ENCODE results near the gene UTS2R.
A peak's percentile ranks its signal among the peaks of the same experiment; 100 is the strongest.

The UTS2R gene

DNA sequence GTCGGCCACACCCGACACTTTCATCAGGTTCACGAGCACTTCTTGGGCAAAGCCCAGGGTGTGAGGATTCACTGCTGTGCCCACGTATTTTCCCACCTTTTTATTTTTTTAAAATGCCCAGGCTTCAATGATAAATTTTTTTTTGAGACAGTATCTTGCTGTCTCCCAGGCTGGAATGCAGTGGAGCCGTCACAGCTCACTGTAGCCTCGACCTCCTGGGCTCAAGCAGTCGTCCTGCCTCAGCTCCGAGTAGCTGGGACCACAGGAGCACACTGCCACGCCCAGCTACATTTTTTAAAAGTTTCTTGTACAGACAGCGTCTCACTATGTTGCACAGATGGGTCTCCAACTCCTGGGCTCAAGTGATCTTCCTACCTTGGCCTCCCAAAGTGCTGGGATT, 17.8 kb downstream of the UTS2R start:
- no peak for DNase-seq (ENCODE audit: low spot score)

DNA sequence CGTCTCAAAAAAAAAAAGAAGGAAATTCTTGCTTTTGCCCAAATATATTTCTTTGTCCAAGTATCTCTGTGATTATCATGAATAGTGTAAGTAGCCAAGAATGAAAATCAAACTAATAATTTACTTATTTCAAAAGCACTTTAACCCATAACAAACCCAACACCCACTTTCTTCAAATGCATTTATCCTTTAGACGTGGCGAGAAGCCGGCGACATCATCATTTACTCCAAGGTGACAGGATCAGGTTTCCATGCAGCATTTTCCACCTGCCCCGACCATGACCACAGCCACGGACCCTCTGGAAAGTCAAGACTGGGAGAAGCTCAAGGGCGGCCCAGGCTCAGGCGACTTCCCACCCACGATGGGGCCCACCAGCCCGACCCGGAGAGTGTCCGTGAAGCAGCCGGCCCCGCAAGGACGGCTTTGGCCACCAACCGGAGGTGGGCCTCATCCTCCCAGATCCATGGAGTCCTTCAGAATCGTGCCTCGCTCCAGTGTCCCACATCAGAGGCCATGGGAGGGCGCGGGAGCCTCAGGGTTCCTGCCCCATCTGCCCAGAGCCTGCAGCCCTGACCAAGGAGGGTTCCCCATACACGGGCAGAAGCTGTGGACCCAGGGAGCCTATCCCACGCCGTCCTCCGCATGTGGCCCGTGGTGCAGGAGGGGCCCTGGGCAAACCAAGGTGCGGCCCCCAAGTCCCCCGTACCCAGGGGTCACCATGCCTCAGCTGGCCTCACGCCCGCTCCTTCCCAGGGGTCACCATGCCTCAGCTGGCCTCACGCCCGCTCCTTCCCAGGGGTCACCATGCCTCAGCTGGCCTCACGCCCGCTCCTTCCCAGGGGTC, 18.7 kb downstream of the UTS2R start:
- DNase-seq (ENCODE audit: low spot score) = no peak

DNA sequence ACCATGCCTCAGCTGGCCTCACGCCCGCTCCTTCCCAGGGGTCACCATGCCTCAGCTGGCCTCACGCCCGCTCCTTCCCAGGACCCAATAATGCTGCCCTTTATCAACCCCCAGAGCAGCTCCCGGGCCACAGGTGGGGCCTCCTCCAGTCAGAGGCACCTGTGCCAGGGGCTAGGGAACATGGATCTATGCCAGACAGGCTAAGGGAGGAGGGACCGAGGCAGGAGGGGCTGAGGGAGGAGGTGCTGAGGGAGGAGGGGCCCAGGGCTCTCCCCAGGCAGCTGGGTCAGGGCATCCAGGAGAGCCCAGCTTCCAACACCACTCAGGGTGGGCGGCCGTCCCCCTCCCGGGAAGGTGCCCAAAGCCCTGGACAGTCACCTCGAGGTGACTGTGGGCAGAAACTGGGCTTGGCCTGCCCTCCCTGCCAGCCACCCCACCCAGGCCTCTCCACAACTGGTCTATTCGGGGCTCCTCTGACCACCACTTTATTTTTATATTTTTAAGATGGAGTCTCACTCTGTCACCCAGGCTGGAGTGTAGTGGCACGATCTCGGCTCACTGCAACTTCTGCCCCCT, 19.4 kb downstream of the UTS2R start:
- DNase-seq (ENCODE audit: low spot score) = no peak

DNA sequence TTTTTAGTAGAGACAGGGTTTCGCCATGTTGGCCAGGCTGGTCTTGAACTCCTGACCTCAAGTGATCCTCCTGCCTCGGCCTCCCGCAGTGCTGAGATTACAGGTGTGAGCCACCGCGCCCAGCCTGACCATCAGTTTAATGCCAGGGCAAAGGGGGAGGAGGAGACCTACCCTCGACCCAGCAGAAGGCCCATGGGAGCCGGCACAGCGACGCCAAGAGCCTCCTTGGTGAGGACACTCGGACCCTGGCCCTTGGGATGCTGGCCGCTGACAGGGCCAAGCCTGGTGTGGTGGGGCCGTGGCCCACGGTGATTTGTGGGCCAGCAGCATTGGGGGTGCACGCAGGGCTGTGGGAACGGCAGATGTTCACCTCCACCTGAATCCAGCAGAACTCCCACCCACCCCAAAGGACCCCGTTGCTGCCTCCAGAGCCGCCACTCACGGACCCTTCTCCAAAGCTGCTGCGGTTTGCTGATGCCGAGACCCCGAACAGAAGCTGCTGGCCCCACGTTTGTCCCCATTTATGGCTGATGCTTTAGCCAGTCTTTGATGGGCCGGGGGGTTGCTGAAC, 20.0 kb downstream of the UTS2R start:
- no peak for DNase-seq (ENCODE audit: low spot score)

DNA sequence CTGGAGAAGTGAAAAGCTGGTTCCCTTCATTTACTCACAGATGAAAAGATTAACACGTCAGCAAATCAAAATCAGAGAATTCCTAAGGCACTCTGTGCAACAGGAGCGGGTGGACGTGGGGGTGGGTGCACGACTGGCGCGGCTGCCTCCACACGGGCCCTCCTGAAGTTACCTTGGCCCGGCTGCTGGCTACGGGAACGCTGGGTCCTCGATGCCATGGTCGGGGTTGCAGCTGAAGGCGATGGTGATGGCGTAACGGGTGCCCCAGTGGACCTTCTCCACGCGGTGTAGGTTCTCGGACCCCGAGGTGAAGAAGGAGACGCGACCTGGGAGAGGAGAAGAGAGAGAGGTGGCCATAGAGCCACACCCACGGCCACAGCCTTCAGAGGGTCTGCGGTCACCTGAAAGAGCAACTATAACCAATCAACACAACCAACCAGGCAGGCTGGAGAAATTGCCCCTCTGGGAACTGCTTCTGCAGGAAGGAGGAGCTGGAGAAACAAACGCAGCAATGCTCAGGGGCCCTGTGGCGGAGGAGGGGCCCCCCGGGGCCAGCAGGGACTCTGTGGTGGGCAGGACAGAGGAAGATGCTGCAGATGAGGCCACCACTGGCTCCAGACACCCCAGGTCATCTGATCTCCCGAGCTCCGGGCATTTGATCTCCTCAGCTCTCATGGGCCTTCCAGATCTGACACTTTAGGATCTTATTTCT, 20.8 kb downstream of the UTS2R start:
- DNase-seq (ENCODE audit: low spot score) = no peak

DNA sequence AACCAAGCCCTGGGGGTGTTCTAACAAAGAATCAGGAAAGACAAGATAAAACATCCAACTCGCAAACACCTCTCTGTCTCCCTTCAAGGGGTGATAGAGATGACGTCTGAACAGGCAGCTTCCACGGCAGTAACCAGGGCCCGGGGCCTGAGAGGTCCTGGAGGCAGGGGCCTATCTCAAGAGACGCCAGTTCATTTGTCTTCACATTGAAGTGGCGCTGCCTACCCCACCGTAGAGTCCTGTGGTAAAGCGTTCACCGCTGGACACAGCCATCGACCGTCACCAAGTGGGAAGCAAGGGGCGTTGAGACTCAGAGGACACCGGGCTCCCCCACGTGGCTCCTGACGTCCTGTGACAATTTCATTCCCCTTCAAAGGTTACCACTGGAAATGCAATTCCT, 21.4 kb downstream of the UTS2R start:
- DNase-seq (ENCODE audit: low spot score) = no peak

DNA sequence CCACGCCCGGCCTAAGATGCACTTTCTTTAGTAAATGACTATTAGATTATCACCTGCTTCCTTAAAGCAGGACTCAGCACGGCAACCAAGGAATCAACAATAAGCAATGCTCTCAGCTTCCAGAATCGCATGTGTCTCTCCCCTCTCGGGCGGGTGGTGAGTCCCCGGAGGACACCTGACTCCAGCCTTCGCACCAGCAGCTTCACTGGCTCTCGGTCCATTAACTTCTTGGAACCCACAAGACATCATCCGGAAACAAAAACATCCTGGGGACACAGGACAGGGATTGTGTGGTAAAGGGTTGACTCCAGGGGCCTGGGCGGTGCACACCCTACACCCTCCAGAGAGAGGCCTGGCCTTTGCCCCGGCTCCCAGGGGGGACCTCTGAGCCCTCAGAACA, 22.7 kb downstream of the UTS2R start:
- DNase-seq (ENCODE audit: low spot score) = no peak

DNA sequence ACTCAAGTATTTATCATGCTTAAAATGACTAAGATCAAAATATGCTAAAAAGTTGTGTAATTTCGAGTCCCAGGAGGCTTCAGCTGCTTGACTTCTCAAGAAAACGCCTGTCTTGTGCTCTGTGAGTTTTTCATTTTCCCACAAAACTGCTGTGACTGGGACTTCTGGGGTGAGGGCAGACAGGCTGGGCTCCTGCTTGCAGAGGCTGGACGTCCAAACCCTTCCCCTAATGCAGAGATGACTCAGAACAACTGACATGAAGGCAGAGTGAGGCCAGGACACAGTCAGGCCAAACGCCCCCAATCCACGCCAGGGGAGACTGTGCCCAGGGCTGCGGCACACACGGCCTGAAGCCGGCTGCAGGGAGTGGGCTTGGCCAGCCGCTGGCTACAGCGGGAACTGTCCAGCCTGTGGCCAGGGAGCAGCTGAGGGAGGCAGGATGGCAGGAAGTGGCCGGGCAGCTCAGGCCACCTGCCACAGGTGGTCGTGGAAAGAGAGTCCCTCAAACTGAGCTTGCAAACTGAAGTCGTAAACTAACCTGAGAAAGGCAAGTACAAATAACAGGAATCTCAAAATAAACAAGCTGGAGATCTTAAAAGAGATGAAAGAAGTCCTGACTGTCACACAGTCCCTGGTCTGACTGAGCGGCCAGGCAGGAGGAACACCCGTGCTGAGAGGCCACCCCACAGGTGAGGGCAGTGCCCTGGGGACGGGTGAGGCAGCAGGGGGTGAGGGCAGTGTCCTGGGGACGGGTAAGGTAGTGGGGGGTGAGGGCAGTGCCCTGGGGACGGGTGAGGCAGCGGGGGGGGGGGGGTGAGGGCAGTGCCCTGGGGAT, 25.3 kb downstream of the UTS2R start:
- peak; percentile 51 for DNase-seq (ENCODE audit: low spot score)

DNA sequence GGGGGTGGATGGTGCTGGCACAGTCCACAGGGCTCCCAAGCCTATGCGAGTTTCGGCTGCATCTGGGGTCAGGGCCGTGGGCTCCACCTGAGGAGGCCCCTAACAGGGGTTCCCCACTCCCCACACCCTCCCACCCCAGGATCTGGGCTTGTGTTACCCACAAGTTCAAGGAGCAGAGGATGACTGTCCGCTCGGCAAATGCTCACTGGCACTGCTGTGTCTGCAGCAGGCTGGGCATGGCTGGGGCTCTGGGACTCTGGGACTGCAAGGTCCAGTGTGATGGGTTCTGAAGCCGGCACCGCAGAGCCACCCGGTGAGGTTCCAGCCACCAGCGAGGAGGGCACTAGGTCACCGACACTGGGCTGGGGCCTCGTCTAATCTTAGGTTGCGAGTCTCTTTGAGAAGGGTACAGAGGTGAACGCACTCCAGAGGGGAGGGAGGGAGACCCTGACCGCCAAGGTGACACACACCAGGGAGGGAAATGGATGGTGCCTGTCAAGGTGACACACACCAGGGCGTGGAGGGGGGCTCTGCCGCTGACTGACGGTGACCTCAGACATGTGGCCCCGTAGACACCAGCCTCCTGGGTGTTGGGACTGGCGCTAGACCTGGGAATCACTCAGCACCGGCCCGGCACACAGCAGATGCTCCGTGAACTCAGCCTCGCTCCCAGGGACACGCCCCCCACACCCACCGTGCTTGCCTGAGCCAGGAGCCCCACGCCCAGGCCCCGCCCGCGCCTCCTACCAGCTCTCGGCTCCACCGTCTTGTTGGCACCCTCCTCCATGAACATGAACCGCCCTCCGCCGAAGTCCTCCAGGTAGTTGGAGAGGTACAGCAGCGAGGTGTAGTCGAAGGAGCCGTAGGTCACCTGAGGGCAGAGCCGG, 26.1 kb downstream of the UTS2R start:
- DNase-seq (ENCODE audit: low spot score) = no peak

DNA sequence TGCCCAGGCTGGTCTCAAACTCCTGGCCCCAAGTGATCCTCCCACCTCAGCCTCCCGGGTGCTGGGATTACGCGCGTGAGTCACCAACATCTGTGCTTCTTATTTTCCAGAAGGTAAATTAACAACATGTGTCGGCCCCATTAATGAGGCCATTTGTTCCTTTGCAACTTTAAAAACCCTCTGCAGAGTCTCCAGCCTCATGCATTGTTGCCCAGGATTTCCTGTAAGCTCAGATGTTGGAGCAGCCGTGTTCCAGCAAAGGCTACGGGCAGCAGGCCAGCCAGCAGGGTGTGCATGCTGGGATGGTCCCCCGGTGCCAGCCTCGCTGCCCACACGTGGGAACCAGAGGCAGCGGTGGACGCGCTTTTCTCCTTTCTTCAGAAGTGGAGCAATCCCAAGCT, 27.5 kb downstream of the UTS2R start:
- DNase-seq (ENCODE audit: low spot score) = no peak

DNA sequence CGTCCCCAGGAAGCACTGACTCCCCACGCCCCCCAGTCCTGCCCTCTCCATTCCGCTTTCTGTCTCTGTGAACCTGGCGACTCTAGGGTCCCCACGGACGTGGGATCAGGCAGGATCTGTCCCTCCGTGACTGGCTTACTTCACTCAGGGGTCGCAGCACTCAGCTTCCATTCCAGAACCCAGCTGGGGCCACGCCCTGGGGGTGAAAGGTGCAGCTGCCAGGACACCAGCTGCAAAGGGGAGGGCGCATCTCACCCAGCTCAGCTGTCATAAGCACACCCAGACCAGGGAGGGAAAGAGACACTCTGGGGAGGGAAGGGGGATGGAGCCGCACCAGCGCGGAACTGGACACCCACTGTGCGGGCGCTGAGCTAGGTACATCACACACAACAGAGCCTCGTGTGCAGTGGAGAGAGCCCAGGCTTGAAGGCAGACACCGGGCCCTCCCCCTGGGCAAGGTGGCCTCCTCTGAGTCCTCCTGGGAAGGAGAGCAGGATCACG, 28.1 kb downstream of the UTS2R start:
- DNase-seq (ENCODE audit: low spot score) = no peak

DNA sequence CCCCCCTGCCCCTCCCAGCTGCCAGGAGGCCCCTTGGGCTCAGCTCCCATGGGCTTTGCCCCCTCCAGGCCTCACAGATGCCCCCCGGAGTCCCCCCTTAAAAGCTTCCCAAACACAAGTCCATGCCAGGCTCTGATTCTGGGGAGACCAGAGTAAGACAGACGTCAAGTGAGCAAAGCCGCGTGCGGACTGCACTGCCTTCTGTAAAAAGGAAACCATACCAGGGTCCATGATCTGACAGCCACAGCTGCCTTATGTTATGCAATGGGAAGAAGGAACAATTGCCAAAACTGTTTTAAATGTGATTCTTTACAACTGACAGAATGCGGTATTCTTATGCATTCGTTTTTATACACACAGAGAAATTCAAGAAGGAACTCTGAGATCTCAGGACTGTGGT, 28.6 kb downstream of the UTS2R start:
- DNase-seq (ENCODE audit: low spot score) = no peak

DNA sequence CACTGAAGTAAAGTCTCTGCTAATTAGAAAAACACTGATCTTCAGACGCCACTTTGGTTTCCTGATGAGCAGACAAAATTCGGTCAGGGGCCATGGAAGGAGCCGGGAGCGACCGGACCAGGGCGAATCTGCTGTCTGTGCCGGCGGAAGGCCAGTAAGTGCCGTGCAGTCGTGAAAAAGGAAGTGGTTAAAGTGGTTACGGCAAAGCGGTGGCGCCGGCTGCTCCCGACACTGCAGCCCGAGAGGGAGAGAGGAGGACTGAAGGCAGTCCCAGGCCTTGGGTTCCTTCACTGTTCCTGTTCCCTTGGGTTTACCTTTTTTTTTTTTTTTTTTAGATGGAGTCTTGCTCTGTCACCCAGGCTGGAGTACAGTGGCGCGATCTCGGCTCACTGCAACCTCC, 29.3 kb downstream of the UTS2R start:
- DNase-seq (ENCODE audit: low spot score) = no peak

DNA sequence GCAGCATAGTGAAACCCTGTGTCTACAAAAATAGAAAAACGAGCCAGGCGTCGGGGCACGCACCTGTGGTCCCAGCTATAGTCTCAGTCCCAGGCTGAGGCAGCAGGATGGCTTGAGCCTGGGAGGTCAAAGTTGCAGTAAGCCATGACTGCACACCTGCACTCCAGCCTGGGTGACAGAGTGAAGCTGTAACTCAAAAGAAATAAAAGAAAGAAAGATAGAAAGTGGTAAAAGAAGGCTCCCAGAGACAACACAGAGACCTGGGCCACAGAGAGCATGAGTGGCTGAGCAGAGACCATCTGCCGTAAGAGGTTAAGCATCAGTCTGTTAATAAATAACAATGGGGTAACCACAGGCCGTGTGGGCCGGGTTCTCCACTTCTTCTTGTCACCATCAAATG, 31.3 kb downstream of the UTS2R start:
- DNase-seq (ENCODE audit: low spot score) = no peak

DNA sequence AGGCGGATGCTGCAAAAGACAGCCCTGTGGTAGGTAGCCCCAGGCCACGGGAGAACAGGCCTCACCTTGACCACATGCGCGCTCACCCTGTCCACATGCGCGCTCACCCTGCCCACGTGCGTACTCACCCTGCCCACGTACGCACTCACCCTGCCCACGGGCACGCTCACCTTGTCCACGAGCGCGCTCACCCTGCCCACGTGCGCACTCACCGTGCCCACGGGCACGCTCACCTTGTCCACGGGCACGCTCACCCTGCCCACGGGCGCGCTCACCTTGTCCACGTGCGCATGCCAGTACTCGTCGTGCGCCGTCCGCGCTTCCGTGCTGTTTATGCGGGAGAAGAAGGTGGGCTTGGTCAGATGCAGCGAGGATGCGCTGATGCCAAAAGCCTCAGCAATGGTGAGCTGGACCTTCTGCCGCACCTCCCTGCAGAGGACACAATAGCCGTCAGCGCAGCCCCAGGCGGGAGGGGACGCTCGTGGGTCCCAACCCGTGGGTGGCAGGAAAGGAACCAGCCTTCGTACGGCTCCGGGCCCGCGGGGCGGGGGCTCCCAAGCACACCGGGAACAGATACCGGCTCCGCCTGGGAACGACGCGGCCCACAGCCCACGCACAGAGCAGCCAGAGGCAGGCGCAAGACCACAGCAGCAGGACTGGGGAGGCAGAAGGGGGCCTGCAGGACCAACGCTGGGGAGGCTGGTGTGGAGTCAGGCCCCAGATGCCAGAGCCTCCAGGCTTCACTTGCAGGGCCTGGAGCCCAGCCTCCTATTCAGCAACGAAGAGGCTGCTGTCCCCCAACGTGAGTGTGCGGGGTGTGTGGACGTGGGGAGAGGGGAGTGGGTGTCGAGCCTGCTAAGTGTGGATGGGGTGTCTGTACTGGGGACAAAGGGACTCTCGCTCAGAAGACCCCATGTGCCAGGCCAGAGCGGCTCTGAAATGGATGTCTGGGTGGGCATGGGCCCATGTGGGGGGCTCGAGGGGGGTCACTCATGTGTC, 32.4 kb downstream of the UTS2R start:
- DNase-seq (ENCODE audit: low spot score) = no peak

DNA sequence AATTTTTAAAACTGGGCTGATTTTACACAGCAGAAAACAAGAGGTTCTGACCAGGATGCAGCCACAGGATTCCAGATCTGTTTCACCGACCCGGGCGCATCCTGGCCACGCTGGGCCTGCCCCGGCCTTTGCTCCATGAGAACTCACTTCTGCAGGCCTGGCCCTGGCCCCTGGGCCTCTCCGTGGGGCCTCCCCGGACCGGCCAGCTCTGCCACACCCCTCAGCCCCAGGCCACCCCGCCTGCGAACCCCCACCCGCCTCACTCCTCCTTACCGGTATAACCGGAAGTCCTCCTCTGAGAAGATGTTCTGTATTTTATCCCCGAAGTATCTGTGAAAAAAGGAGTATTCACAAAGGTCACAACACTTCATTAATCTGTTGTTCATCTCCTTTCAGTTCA, 33.5 kb downstream of the UTS2R start:
- no peak for DNase-seq (ENCODE audit: low spot score)

DNA sequence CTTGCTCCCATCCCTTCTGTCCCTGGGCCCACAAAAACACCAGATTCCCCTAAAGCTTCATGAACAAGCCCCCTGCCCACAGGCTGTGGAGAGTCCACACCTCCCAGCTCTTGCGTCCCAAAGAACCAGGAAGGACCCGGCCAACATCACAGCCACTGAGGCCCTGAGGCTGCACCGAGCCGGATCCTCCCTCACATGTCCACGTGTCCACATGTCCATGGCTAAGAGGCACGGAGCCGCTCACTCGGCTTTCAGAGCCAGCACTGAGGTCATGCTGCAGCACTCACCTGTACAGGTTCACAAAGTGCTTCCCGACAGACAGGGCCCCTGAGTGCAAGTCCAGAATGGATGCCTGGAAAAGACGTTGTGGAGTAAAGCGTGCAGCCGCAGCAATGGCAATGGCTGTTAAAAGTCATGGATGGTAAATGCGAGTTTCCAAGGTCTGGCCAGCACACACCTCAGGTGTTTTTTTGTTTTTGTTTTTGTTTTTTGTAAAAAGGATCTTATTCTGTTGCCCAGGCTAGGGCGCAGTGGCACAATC, 34.6 kb downstream of the UTS2R start:
- no peak for DNase-seq (ENCODE audit: low spot score)

DNA sequence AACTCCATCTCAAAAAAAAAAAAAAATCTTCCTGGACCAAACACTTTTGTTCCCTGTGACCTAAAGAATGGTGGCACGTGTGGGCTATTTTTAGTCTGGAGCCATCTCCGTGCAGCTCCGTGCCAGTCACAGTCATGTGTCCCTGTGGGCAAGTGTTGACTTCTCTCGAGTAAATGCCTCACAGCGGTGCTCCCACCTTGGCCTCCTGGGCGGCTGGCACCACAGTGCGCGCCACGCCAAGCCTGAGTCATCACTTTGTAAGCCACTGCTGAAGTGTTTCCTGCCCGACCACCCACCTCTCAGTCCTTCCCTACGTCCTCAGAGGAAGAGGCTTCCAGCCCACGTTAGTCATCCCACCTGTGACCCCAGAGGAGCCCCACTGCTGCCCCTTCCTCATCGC, 35.7 kb downstream of the UTS2R start:
- no peak for DNase-seq (ENCODE audit: low spot score)

DNA sequence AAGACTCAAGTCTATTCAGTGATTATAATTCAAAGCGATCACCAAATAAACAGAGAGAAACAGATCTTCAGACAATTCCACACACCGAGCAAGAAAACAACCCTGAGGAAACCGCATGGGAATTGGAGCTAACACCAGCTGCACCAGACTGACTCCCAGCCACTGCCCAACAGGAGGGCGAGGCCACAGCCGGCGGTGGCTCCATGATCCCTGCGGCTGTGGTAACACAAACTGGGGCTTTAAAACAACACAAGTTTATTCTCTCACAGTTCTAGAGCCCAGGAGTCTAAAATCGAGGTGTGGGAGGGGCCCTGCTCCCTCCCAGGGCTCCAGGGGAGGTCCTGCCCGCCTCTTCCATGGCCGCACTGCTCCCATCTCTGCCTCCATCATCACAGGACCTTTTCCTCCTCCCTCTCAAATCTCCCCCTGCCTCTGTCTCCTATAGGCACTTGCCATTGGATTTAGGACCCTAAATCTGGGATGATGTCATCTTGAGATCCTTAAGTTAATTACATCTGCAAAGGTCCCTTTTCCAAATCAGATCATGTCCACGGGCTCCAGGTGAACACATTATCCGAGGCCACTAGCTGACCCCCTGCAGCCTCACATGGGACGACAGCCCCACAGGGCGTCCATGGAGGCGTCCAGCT, 36.8 kb downstream of the UTS2R start:
- no peak for DNase-seq (ENCODE audit: low spot score)

All from RKO (cell line).